ENCODE measurements around the gene SRGAP3. TPM values are rescaled to one million over a fixed set of nuclear protein-coding genes. Genes with fewer than 3 reads are reported as not detected.

SRGAP3 gene
- total RNA-seq, 1 experiment from 2014 or later = 0.24 TPM

- Histone ChIP-seq H3K27me3 (replicated peaks) (no peaks in the 10 kb centered on the region), H3K9me3 (replicated peaks) (no peaks in the 10 kb centered on the region), H3K4me3 (no peak overlapping the region), H3K36me3 (no peaks in the 10 kb centered on the region), H3K27ac (no peak overlapping the region), H3K4me1 (replicated peaks) (peaks cover 13% of the 10 kb centered on the region)
- DNase-seq (ENCODE audit: low read depth in 1 of 2, low spot score in 2 of 2) = no peak
These were observed 256.1 kb downstream of the SRGAP3 start for GRCh38 chr3:8993331-8993730.

GRCh38 chr3:8992854-8993253, 256.6 kb downstream of the SRGAP3 start:
- no peaks in the 10 kb centered on the region for H3K27me3 ChIP-seq (replicated peaks)
- no peaks in the 10 kb centered on the region for H3K9me3 ChIP-seq (replicated peaks)
- H3K4me1 ChIP-seq (replicated peaks) = peaks cover 13% of the 10 kb centered on the region
- no peak overlapping the region for H3K4me3 ChIP-seq
- H3K36me3 ChIP-seq = no peaks in the 10 kb centered on the region
- no peak for DNase-seq (ENCODE audit: low read depth in 1 of 2, low spot score in 2 of 2)
- H3K27ac ChIP-seq = no peak overlapping the region

DNA sequence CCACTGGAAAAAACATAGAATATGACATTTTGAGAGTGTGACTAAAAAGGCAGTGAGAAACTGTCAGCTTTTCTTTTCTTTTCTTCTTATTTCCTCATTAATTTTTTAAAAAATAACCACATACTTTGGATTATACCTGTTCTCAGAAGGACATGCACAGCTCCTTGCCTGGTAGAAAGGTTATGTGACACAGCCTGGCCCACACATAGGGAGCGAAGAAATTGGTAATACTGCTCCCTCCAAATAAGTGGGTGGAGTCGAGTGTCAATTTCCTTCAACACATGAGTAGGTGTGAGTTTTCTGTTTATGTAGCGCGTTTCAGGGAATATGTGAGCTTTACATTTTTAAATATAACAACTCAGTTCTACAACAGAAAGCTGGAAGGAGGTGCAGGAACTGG, 257.2 kb downstream of the SRGAP3 start:
- no peaks in the 10 kb centered on the region for H3K27me3 ChIP-seq (replicated peaks)
- H3K36me3 ChIP-seq = no peaks in the 10 kb centered on the region
- H3K4me1 ChIP-seq (replicated peaks) = peaks cover 13% of the 10 kb centered on the region
- H3K4me3 ChIP-seq = no peak overlapping the region
- no peak for DNase-seq (ENCODE audit: low read depth in 1 of 2, low spot score in 2 of 2)
- H3K27ac ChIP-seq = no peak overlapping the region
- H3K9me3 ChIP-seq (replicated peaks) = no peaks in the 10 kb centered on the region

DNA sequence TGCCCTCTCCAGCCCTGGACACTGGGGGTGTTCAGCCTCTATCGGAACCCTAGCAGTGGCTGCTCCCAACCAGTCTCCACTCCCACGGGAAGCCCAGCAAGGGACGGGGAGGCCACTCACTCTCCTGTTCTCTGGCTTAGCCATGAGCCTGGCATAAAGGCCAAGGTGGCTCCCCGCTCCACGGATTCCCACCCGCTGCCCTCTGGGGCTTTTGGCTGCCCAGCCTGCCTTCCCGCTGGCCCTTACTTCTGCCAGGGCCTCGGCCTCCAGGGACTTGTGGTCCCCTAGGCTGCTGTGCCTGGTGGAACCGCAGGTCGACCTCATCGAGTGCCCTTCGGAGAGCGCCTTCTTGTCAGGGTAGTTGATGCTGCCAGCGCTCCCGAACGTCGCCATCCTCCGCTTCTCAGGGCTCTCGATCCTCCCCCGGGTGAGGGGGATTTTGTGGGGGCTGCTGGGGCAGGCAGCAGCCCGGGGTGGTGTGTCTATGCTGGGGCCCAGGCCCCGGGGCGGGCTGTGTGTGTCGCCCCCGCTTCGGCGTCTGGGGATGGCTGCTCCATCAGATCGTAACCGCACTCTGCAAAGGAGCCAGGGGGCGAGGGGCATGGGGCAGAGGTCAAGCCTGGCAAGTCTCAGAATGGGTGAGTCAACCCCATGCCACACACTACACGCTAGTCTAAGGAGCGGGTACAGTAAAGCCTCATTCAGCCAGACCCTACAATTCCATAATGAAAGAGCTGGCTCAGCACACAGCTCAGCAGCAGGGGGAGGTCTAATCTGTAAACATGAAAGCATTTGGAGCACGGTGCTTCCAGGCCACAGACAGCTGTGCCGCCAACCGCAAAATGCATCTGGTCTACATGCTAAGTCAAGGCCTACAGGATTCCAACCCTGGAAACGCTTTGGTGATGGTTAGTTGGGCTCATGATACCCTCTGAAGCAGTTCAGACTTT, 258.9 kb downstream of the SRGAP3 start:
- Histone ChIP-seq H3K9me3 (replicated peaks) (no peaks in the 10 kb centered on the region), H3K4me1 (replicated peaks) (peaks cover 13% of the 10 kb centered on the region), H3K36me3 (no peaks in the 10 kb centered on the region), H3K27me3 (replicated peaks) (no peaks in the 10 kb centered on the region), H3K27ac (no peak overlapping the region), H3K4me3 (no peak overlapping the region)
- DNase-seq (ENCODE audit: low read depth in 1 of 2, low spot score in 2 of 2) = peak; percentile 52 to 64

GRCh38 chr3:8988791-8989558, 260.5 kb downstream of the SRGAP3 start:
- no peak for DNase-seq (ENCODE audit: low read depth in 1 of 2, low spot score in 2 of 2)
- no peaks in the 10 kb centered on the region for H3K36me3 ChIP-seq
- no peaks in the 10 kb centered on the region for H3K27me3 ChIP-seq (replicated peaks)
- H3K27ac ChIP-seq = no peak overlapping the region
- H3K9me3 ChIP-seq (replicated peaks) = no peaks in the 10 kb centered on the region
- H3K4me1 ChIP-seq (replicated peaks) = peaks cover 13% of the 10 kb centered on the region
- H3K4me3 ChIP-seq = no peak overlapping the region

GRCh38 chr3:8988384-8988655, 261.1 kb downstream of the SRGAP3 start:
- Histone ChIP-seq H3K4me3 (no peak overlapping the region), H3K9me3 (replicated peaks) (no peaks in the 10 kb centered on the region), H3K4me1 (replicated peaks) (peaks cover 13% of the 10 kb centered on the region), H3K27me3 (replicated peaks) (no peaks in the 10 kb centered on the region), H3K27ac (no peak overlapping the region), H3K36me3 (no peaks in the 10 kb centered on the region)
- DNase-seq (ENCODE audit: low read depth in 1 of 2, low spot score in 2 of 2) = no peak

- H3K9me3 ChIP-seq (replicated peaks) = no peaks in the 10 kb centered on the region
- no peaks in the 10 kb centered on the region for H3K27me3 ChIP-seq (replicated peaks)
- peaks cover 13% of the 10 kb centered on the region for H3K4me1 ChIP-seq (replicated peaks)
- H3K36me3 ChIP-seq = no peaks in the 10 kb centered on the region
- peak in 1 of 2 experiments; percentile 19 for DNase-seq (ENCODE audit: low read depth in 1 of 2, low spot score in 2 of 2)
- no peak overlapping the region for H3K4me3 ChIP-seq
- H3K27ac ChIP-seq = no peak overlapping the region
These were observed 261.6 kb downstream of the SRGAP3 start for GRCh38 chr3:8987645-8988383.

DNA sequence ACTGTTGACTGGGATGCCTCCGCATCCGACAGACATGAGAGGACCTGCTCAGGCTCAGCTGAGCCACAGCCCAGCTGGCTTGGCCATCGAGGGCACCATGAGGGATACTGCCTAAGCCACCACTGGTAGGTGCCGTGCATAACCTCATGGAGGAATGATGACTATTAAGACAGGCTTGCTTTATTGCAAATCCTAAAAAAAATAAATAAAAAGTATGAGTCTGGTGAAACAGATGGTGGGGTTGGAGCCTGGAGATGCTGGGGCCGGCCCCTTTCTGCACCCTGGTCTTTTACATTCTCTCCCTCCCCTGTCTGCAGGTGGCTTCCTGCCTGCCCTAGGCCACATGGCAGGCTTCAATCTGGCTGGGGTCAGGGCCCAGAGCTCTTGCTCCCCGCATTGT, 262.2 kb downstream of the SRGAP3 start:
- no peaks in the 10 kb centered on the region for H3K27me3 ChIP-seq (replicated peaks)
- H3K27ac ChIP-seq = no peak overlapping the region
- H3K36me3 ChIP-seq = no peaks in the 10 kb centered on the region
- no peak overlapping the region for H3K4me3 ChIP-seq
- no peaks in the 10 kb centered on the region for H3K9me3 ChIP-seq (replicated peaks)
- peaks cover 13% of the 10 kb centered on the region for H3K4me1 ChIP-seq (replicated peaks)
- DNase-seq (ENCODE audit: low read depth in 1 of 2, low spot score in 2 of 2) = no peak

GRCh38 chr3:8986741-8987140, 262.7 kb downstream of the SRGAP3 start:
- Histone ChIP-seq H3K4me1 (replicated peaks) (peaks cover 13% of the 10 kb centered on the region), H3K27me3 (replicated peaks) (no peaks in the 10 kb centered on the region), H3K9me3 (replicated peaks) (no peaks in the 10 kb centered on the region), H3K36me3 (no peaks in the 10 kb centered on the region), H3K27ac (no peak overlapping the region), H3K4me3 (no peak overlapping the region)
- DNase-seq (ENCODE audit: low read depth in 1 of 2, low spot score in 2 of 2) = no peak

DNA sequence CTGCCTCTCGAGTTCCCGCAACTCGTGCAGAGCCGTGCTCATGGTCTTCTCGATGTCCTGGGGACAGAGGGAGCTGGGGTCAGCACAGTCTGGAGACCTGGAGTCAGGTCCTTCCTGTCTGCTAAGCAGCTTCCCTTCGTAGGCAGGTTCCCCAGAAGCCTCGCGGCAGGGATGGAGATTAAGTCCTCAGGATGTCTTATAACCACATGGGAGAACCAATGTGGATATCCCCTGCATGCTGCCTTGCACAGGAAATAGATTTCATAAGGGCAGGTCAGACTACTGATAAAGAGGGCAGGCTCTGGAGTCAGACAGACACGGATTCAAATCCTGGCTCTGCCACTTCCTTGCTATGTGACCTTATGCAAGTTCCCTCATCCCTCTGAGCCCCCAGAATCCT, 263.6 kb downstream of the SRGAP3 start:
- DNase-seq (ENCODE audit: low read depth in 1 of 2, low spot score in 2 of 2) = no peak
- Histone ChIP-seq H3K4me3 (no peak overlapping the region), H3K27ac (no peak overlapping the region), H3K9me3 (replicated peaks) (no peaks in the 10 kb centered on the region), H3K4me1 (replicated peaks) (peaks cover 6% of the 10 kb centered on the region), H3K36me3 (no peaks in the 10 kb centered on the region), H3K27me3 (replicated peaks) (no peaks in the 10 kb centered on the region)

DNA sequence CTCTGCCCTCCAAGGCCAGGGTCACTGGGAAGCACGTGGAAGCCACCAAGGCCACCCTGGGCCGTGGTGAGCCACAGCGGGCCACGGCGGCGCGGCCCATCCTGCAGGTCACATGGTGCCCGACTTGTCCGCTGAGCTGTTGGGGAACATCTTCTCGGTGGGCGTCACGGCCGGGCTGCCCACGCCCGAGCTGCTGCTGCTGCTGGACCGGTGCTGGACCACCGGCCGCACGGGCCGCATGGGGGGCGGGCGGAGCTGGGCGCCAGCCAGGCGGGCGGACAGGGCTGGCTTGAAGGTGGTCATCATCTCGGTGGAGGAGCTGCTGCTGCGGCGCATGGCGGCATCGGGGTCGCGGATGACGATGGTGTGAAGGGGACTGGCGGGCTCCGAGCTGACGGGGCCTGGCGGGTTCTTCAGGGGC, 264.0 kb downstream of the SRGAP3 start:
- Histone ChIP-seq H3K27ac (no peak overlapping the region), H3K4me1 (replicated peaks) (peaks cover 1% of the 10 kb centered on the region), H3K4me3 (no peak overlapping the region), H3K9me3 (replicated peaks) (no peaks in the 10 kb centered on the region), H3K27me3 (replicated peaks) (no peaks in the 10 kb centered on the region), H3K36me3 (no peaks in the 10 kb centered on the region)
- no peak for DNase-seq (ENCODE audit: low read depth in 1 of 2, low spot score in 2 of 2)

- Histone ChIP-seq H3K4me1 (replicated peaks) (no peaks in the 10 kb centered on the region), H3K4me3 (no peak overlapping the region), H3K27ac (no peak overlapping the region), H3K9me3 (replicated peaks) (no peaks in the 10 kb centered on the region), H3K27me3 (replicated peaks) (no peaks in the 10 kb centered on the region), H3K36me3 (no peaks in the 10 kb centered on the region)
- DNase-seq (ENCODE audit: low read depth in 1 of 2, low spot score in 2 of 2) = no peak
These were observed 264.9 kb downstream of the SRGAP3 start for GRCh38 chr3:8984526-8984925.

DNA sequence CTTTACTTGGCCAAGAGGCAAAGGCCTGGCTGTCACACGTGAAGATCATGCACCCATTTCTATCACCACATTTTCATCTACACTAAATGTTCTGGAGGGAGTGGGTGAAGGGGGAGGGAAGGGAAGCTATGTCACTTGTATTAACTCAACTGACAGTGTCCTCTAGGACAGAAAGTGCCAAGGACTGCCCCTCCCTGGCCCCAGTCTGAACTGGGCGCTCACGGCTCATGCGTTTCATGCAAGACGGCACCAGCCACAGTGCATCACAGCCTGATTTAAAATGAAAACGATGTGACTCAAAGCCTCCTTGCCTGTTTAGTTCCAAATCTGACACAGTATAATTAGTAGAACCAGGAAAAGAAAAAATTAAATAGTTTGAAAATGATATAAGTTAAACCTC, 265.4 kb downstream of the SRGAP3 start:
- Histone ChIP-seq H3K36me3 (no peaks in the 10 kb centered on the region), H3K9me3 (replicated peaks) (0 out of 2 replicates have a peak, but pooled peaks cover 3% of the 10 kb centered on the region), H3K4me3 (no peak overlapping the region), H3K4me1 (replicated peaks) (no peaks in the 10 kb centered on the region), H3K27ac (no peak overlapping the region), H3K27me3 (replicated peaks) (no peaks in the 10 kb centered on the region)
- no peak for DNase-seq (ENCODE audit: low read depth in 1 of 2, low spot score in 2 of 2)

DNA sequence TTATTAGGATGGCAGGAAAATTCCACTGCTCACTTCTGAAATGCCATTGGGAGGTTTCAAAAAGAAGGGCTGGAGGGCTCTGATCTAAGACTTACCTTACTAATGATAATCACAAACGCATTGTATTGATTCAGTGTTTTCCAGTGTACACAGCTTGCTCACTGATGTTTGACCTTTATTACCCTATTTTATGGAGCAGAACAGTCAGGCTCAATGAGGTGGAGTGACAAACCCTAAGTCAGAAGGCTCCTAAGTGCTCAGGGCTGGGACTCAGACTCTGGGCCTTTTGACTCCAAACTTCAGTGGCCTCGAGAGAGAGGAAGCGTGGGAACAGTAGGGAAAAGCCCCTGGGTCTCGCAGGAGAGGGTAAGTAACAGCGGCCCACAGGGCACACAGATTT, 265.9 kb downstream of the SRGAP3 start:
- Histone ChIP-seq H3K9me3 (replicated peaks) (0 out of 2 replicates have a peak, but pooled peaks cover 3% of the 10 kb centered on the region), H3K27ac (no peak overlapping the region), H3K36me3 (no peaks in the 10 kb centered on the region), H3K4me1 (replicated peaks) (no peaks in the 10 kb centered on the region), H3K4me3 (no peak overlapping the region), H3K27me3 (replicated peaks) (no peaks in the 10 kb centered on the region)
- no peak for DNase-seq (ENCODE audit: low read depth in 1 of 2, low spot score in 2 of 2)

Data from SJSA1 (cell line).